Chondrocyte (in vitro differentiated cells): ENCODE results near the gene RRP1. TPM values are rescaled to one million over a fixed set of nuclear protein-coding genes. Genes with fewer than 3 reads are reported as not detected.

Source experiments
- DNase-seq: peaks from one replicate; pipeline ENCODE4 v3.0.0; 2021; ENCODE audit warnings: mixed read lengths, low spot score
- H3K27ac Mint-ChIP-seq: one replicate; pipeline ENCODE4 v1.8.0; 2021; ENCODE audit warnings: mild to moderate bottlenecking, moderate library complexity, mixed read lengths; ENCODE audit not compliant: unreplicated experiment
- H3K27me3 Mint-ChIP-seq: 2 replicates; pipeline ENCODE4 v1.8.0; 2021; ENCODE audit warnings: low read depth, mixed read lengths
- H3K36me3 Mint-ChIP-seq: 2 replicates; pipeline ENCODE4 v1.8.0; 2021; ENCODE audit warnings: low read depth, mixed read lengths
- H3K4me1 Mint-ChIP-seq: 2 replicates; pipeline ENCODE4 v1.8.0; 2021; ENCODE audit warnings: low read depth, mild to moderate bottlenecking, mixed read lengths
- H3K4me3 Mint-ChIP-seq: one replicate; pipeline ENCODE4 v1.8.0; 2021; ENCODE audit warnings: mild to moderate bottlenecking, moderate library complexity, mixed read lengths; ENCODE audit not compliant: unreplicated experiment
- H3K9me3 Mint-ChIP-seq: 2 replicates; pipeline ENCODE4 v1.8.0; 2021; ENCODE audit warnings: low read depth, mixed read lengths
- total RNA-seq: library from RNA; stranded (reverse); gene quantifications from 3 replicates; pipeline ENCODE4 v1.2.1, GENCODE V29; 2021
- TF ChIP-seq, protein P1 (sequence below): fragments of 200-600 bp; sonication (generic); IDR thresholded peaks from 2 replicates; pipeline ENCODE4 v1.5.0; 2021; ENCODE audit warnings: antibody characterized with exemption, mild to moderate bottlenecking, moderate library complexity

The RRP1 gene
- total RNA-seq, 1 donor from 2014 or later, result 19.2 TPM

- H3K27ac Mint-ChIP-seq, result no peak overlapping the region
- no peaks in the 10 kb centered on the region for H3K27me3 Mint-ChIP-seq
- H3K9me3 Mint-ChIP-seq, result no peaks in the 10 kb centered on the region
- no peak overlapping the region for H3K4me3 Mint-ChIP-seq
- H3K36me3 Mint-ChIP-seq, result peaks cover 38% of the 10 kb centered on the region
- DNase-seq, result no peak
- TF ChIP-seq, protein P1, sequence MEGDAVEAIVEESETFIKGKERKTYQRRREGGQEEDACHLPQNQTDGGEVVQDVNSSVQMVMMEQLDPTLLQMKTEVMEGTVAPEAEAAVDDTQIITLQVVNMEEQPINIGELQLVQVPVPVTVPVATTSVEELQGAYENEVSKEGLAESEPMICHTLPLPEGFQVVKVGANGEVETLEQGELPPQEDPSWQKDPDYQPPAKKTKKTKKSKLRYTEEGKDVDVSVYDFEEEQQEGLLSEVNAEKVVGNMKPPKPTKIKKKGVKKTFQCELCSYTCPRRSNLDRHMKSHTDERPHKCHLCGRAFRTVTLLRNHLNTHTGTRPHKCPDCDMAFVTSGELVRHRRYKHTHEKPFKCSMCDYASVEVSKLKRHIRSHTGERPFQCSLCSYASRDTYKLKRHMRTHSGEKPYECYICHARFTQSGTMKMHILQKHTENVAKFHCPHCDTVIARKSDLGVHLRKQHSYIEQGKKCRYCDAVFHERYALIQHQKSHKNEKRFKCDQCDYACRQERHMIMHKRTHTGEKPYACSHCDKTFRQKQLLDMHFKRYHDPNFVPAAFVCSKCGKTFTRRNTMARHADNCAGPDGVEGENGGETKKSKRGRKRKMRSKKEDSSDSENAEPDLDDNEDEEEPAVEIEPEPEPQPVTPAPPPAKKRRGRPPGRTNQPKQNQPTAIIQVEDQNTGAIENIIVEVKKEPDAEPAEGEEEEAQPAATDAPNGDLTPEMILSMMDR, result no peak
- peaks cover 5% of the 10 kb centered on the region for H3K4me1 Mint-ChIP-seq
These were observed 38.9 kb upstream of the RRP1 start for GRCh38 chr21:43750339-43751033.

DNA sequence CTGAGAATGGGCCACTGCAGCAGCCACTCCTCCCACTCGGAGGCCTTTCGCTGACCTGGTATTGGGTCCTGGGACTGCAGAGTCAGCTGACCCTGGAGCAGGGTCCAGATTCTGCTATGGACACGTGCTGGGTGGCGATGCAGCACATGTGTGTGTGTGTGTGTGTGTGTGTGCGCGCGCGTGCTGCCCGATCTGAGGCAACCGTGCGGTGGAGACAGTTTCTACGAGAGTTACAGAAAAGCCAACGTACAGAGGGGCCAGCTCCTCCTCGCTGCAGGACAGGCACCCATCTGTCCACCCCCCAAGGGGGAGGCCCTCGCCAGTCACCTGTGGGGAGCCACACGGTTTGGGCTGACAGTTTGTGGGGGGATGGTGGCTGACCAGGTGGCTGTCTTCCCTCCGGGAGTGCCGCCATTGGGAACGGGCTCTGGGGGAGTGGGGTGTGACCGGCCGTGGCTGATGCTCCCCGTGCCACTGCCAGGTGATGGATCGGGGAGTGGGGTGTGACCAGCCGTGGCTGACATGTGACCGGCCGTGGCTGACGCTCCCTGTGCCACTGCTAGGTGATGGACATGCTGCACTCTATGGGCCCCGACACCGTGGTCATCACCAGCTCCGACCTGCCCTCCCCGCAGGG is 37.3 kb upstream of the RRP1 start:
- no peak for DNase-seq
- no peaks in the 10 kb centered on the region for H3K9me3 Mint-ChIP-seq
- TF ChIP-seq, protein P1, result no peak
- no peak overlapping the region for H3K27ac Mint-ChIP-seq
- peaks cover 37% of the 10 kb centered on the region for H3K36me3 Mint-ChIP-seq
- H3K4me1 Mint-ChIP-seq, result peaks cover 9% of the 10 kb centered on the region
- no peak overlapping the region for H3K4me3 Mint-ChIP-seq
- H3K27me3 Mint-ChIP-seq, result no peaks in the 10 kb centered on the region

- no peaks in the 10 kb centered on the region for H3K9me3 Mint-ChIP-seq
- peaks cover 30% of the 10 kb centered on the region for H3K36me3 Mint-ChIP-seq
- TF ChIP-seq, protein P1, result no peak
- H3K4me1 Mint-ChIP-seq, result peaks cover 14% of the 10 kb centered on the region
- no peak overlapping the region for H3K4me3 Mint-ChIP-seq
- H3K27me3 Mint-ChIP-seq, result no peaks in the 10 kb centered on the region
- no peak for DNase-seq
- no peak overlapping the region for H3K27ac Mint-ChIP-seq
These were observed 36.5 kb upstream of the RRP1 start for GRCh38 chr21:43752758-43753438.

DNA sequence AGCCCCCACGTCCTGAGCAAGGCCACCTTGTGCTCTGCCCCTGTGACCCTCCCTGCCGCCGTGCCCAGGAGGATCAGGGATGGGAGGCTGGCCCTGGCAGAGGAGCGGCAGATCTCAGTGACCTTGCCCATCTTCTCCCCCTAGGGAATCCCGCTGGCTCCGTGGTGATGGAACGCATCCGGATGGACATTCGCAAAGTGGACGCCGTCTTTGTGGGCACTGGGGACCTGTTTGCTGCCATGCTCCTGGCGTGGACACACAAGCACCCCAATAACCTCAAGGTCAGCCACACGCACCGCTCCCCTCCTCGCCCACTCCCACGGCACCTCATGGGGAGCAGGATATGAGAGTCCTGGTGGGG is 36.0 kb upstream of the RRP1 start:
- no peak for DNase-seq
- Mint-ChIP-seq H3K36me3 (peaks cover 30% of the 10 kb centered on the region), H3K27ac (no peak overlapping the region), H3K9me3 (no peaks in the 10 kb centered on the region), H3K4me1 (peaks cover 19% of the 10 kb centered on the region), H3K4me3 (no peak overlapping the region), H3K27me3 (no peaks in the 10 kb centered on the region)
- TF ChIP-seq, protein P1, result no peak

GRCh38 chr21:43754948-43755781 is 34.2 kb upstream of the RRP1 start:
- Mint-ChIP-seq H3K4me3 (no peak overlapping the region), H3K27me3 (no peaks in the 10 kb centered on the region), H3K4me1 (peaks cover 18% of the 10 kb centered on the region), H3K9me3 (no peaks in the 10 kb centered on the region), H3K36me3 (peaks cover 28% of the 10 kb centered on the region), H3K27ac (no peak overlapping the region)
- no peak for DNase-seq
- TF ChIP-seq, protein P1, result no peak
